HUES6 (cell line): Measurements from ENCODE around the gene UPK3B.
"Not testable (repeated sequence)": the region's sequence is repeated elsewhere in the genome, so short reads cannot be mapped to it uniquely, and the experiment has no call there.

Experiments
- H3K27ac ChIP-seq: 2 replicates; pipeline ENCODE4 v1.7.0; 2013; ENCODE audit warnings: low read depth, mild to moderate bottlenecking, low read length, inconsistent platforms
- H3K27me3 ChIP-seq: 2 replicates; pipeline ENCODE4 v1.6.1; 2013; ENCODE audit warnings: low read length; ENCODE audit not compliant: control insufficient read depth, insufficient read depth
- H3K36me3 ChIP-seq: 2 replicates; pipeline ENCODE4 v1.6.1; 2013; ENCODE audit warnings: low read length; ENCODE audit not compliant: control insufficient read depth, insufficient read depth
- H3K4me1 ChIP-seq: 2 replicates; pipeline ENCODE4 v1.6.1; 2013; ENCODE audit warnings: low read length; ENCODE audit not compliant: control insufficient read depth, insufficient read depth
- H3K4me3 ChIP-seq: 2 replicates; pipeline ENCODE4 v1.5.1; 2013; ENCODE audit warnings: low read depth, low read length
- H3K9ac ChIP-seq: one replicate; pipeline ENCODE4 v1.6.1; 2013; ENCODE audit warnings: mild to moderate bottlenecking, low read length
- H3K9me3 ChIP-seq: 2 replicates; pipeline ENCODE4 v1.6.1; 2013; ENCODE audit warnings: low read depth, low read length; ENCODE audit not compliant: control insufficient read depth, insufficient read depth

Gene UPK3B

DNA sequence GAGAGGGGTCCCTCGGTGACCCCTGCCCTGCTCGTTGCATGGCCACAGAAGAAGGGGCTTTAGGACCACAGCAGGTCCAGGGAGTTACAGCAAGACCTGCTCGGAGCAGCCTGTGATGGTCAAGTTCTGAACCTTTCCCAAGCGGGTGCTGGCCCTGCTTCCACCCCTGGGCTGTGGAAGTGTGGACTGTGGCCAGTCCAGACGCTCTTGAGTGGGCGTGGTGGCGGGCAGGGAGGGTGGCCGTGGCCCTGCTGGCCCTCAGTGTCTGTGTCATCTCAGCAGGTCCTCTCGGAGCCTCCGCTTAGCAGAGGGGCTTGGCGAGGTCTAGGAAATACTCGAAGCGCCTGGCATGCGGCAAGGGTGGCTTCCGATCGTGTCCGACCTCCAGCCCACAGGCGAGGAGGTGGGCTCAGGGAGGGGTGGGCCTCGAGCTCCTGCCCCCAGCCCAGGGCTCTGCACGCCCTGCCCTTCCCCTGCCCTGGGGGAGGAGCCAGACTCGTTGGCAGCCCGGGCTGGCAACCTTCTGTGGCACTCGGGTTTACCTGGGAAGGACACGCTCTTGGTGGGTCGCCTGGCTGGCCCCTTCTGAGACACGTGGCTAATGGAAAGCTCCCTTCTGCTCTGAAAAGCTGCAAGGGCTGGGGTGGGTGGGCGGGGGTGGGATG, 12.3 kb upstream of the UPK3B start:
- peaks cover 13% of the 10 kb centered on the region for H3K36me3 ChIP-seq
- H3K27ac ChIP-seq, H3K4me1 ChIP-seq, H3K9ac ChIP-seq, H3K9me3 ChIP-seq, H3K4me3 ChIP-seq, H3K27me3 ChIP-seq: not testable (repeated sequence)

DNA sequence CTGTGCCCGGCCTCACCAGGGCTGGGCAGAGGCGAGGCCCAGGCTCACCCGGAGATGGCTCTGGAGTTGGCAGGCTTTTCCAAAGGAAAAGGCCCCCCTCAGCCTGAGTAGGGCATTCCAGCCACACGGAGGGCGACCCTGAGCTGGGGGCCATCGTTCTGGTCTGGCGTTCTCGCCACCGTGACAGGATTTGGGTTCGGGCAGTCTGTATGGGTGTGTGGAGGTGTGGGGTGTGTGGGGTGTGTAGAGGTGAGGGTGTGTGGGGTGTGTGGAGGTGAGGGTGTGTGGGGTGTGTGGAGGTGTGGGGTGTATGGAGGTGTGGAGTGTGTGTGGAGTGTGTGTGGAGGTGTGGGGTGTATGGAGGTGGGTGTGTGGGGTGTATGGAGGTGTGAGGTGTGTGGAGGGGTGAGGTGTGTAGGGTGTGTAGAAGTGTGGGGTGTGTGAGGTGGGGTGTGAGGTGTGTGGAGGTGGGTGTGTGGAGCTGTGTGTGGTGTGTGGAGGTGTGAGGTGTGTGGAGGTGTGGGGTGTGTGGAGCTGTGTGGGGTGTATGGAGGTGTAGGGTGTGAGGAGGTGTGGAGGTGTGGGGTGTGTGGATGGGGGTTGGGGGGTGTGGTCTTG, 11.7 kb upstream of the UPK3B start:
- H3K4me1 ChIP-seq, H3K27me3 ChIP-seq, H3K9ac ChIP-seq, H3K9me3 ChIP-seq, H3K27ac ChIP-seq, H3K4me3 ChIP-seq: not testable (repeated sequence)
- H3K36me3 ChIP-seq: peaks cover 16% of the 10 kb centered on the region

DNA sequence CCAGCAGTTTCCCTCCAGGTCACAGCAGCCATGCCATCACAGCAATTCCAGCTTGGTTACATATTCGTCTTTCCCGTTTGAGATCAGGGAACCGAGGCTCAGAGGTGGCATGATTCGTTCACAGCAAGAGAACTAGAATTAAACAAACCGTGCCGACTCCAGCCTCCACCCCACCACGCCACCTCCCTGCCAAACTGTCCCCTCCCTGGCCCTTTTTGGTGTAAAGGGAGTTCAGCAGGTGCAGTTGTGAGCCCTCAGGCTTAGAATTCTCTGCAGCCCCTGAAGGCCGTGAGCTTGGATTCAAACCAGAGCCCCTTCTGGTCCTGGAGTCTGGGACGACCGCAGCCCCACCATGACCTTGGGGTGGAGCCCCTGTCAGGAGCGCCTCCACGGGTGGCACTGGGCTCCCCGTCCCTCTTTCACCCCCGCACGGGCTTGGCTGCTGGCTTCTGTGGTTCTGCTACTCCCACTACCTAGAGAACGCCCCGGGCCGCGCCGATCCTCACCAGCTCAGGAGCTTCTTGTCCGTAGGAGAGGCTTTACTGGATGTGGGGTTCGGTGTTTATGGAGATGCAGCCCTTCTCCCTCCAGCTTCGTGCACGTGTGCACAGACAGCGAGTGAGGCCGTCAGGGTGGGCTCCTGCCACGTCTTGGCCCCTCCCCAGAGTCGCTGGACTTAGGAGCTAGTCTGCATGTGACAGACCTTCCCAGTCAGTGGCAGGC, 11.0 kb upstream of the UPK3B start:
- not testable (repeated sequence) for H3K4me3 ChIP-seq, H3K9me3 ChIP-seq, H3K27me3 ChIP-seq, H3K9ac ChIP-seq, H3K4me1 ChIP-seq, H3K27ac ChIP-seq
- peaks cover 16% of the 10 kb centered on the region for H3K36me3 ChIP-seq

DNA sequence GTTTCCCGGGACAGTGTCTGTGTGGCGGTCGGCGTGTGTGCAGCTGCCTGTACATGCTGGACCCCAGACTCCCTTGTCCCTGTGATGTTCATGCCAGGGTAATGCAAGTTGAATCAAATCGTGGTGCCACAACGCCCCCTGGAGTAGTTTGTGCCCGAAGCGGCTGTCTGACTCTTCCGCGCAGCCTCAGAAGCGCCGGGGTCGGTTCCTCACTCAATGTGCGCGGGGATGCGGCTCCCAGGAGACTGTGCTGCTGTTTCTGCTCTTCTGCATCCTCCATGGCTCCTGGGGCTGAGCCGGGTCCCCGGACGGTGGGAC, 10.5 kb upstream of the UPK3B start:
- peaks cover 20% of the 10 kb centered on the region for H3K36me3 ChIP-seq
- not testable (repeated sequence) for H3K4me3 ChIP-seq, H3K27me3 ChIP-seq, H3K9me3 ChIP-seq, H3K9ac ChIP-seq, H3K4me1 ChIP-seq, H3K27ac ChIP-seq

DNA sequence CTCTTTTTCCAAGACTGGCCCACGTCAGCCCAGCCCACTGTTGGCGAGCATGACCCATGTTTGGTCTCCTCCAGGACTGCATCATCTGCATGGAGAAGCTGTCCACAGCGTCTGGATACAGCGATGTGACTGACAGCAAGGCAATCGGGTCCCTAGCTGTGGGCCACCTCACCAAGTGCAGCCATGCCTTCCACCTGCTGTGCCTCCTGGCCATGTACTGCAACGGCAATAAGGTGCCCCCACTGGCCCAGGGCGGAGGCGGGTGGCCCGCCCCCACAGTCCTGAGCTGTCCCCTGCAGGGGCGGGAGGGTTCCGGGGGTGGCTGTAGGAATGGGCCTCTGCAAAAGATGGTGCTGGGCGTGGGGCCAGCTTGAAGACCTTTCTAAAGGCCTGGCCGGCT, 8.1 kb upstream of the UPK3B start:
- H3K27ac ChIP-seq, H3K4me3 ChIP-seq, H3K9ac ChIP-seq, H3K27me3 ChIP-seq, H3K9me3 ChIP-seq, H3K4me1 ChIP-seq: not testable (repeated sequence)
- H3K36me3 ChIP-seq: peaks cover 36% of the 10 kb centered on the region

DNA sequence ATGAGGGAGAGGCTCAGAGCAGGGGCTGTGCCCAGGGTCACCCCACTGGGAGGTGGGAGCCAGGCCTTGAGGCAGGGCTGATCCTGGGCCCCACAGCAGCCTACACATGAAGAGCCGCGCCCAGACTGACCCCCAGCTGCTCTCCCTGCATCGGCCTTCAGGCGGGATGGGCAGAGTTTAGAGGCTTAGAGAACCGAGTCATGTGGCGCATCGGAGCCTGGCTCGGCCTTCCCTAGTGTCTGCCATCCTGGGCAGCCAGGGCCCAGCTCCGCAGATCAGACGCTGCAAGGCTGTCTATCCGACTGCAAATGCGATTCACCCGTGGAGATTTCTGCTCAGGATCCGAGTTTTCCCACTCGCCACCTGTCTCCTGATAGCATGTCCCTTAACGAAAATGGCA, 7.5 kb upstream of the UPK3B start:
- H3K9me3 ChIP-seq, H3K4me1 ChIP-seq, H3K27ac ChIP-seq, H3K27me3 ChIP-seq, H3K4me3 ChIP-seq, H3K9ac ChIP-seq: not testable (repeated sequence)
- peaks cover 36% of the 10 kb centered on the region for H3K36me3 ChIP-seq

DNA sequence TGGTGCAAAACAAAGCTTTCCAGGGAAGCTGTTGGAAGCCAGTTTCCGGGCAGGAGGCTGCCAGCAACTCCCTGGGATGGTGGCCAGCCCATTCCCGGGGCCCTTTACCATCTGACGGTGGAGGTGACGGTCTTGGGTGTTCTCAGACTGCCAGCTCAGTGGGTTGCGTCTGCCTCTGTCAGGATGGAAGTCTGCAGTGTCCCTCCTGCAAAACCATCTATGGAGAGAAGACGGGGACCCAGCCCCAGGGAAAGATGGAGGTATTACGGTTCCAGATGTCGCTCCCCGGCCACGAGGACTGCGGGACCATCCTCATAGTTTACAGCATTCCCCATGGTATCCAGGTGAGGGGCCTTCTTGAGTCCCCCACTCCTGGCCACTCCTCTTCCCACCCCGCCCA, 7.1 kb upstream of the UPK3B start:
- not testable (repeated sequence) for H3K27ac ChIP-seq, H3K4me1 ChIP-seq, H3K9me3 ChIP-seq, H3K27me3 ChIP-seq, H3K4me3 ChIP-seq, H3K9ac ChIP-seq
- peaks cover 36% of the 10 kb centered on the region for H3K36me3 ChIP-seq

DNA sequence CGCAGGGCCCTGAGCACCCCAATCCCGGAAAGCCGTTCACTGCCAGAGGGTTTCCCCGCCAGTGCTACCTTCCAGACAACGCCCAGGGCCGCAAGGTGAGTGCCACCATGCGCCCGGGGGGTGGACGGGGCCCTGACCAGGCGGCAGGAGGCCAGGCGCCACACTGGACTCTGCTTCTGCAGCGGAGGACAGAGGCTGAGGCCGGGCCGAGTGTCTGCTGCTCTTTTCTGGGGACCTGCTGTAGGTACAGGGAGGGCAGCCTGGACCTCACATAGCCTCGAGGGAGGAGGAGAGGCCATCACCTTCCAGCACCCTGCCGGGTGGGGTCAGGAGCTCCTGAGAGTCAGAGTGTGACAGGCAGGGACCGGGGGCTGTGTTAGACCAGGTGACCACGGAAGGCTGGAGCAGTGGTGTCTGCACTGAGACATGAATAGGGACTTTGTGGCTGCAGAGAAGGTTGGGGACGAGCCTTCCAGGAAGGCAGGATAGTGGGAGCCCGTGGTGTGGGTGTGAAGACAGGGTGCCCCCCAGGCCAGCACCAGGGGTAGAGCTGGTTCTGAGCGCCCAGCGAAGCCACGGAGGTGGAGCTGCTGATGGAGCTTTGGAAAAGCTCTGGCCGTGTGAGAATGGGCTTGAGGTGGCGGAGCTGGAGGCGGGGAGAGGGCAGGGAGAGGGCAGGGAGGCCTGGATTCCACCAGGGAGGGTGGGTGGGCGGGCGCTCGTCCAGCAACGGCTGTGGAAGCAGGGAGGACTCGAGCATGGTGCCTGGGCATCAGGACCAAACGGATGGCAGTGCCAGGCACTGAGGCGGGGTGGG, 5.8 kb upstream of the UPK3B start:
- H3K27ac ChIP-seq, H3K9me3 ChIP-seq, H3K4me1 ChIP-seq, H3K4me3 ChIP-seq, H3K27me3 ChIP-seq, H3K9ac ChIP-seq: not testable (repeated sequence)
- peaks cover 36% of the 10 kb centered on the region for H3K36me3 ChIP-seq

DNA sequence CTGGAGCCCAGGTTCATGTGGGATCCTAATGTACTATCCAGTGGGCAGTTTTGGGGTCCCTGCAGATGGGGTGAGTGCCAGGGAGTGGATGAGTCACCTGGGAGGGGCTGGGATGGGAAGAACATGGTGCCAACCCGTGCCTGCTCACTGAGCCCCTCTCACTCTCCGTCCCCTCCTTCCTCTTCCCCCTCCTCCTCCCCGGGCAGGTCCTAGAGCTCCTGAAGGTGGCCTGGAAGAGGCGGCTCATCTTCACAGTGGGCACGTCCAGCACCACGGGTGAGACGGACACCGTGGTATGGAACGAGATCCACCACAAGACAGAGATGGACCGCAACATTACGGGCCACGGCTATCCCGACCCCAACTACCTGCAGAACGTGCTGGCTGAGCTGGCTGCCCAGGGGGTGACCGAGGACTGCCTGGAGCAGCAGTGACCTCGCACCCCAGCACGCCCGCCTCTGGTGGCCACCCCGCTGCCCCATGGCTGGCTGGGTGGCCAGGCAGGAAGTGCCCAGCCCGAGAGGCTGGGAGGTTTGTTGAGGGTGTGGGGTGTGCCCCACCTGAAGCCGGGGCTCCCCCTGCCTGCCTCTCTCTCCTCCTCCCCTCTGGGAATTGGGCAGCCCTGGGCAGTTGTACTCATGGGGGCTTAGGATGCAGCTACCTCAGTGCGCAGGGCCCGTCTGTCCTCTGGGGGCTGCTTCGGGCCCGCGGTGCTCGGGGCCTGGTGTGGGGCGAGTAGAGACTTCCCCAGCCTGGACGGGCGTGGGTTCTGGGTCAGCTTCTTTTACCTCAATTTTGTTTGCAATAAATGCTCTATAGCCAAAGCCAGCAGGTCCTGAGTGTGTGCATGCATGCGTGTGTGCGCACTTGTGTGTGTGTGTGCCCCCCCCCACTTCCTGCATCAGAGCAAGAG, 4.9 kb upstream of the UPK3B start:
- Histone ChIP-seq H3K9me3 (no peaks in the 10 kb centered on the region), H3K4me3 (no peak overlapping the region), H3K36me3 (peaks cover 36% of the 10 kb centered on the region), H3K9ac (no peak overlapping the region), H3K27ac (no peak overlapping the region), H3K27me3 (no peaks in the 10 kb centered on the region), H3K4me1 (peaks cover 8% of the 10 kb centered on the region)

DNA sequence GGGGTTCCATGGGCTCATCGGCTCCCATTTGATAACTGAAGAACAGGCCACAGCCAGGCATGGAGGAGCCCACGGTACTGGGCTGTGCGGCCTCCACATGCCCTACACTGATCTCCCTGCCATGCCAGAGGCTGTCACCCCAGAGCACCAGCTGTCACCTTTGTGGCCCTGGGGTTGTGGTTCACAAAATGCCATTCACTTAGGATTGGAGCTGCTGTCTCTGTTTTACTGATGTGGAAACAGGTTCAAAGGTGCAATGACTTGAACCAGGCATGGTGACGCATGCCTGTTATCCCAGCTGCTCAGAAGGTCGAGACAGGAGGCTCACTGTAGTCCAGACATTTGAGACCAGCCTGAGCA, 4.3 kb upstream of the UPK3B start:
- Histone ChIP-seq H3K27me3 (no peaks in the 10 kb centered on the region), H3K9ac (no peak overlapping the region), H3K36me3 (peaks cover 32% of the 10 kb centered on the region), H3K4me3 (no peak overlapping the region), H3K9me3 (no peaks in the 10 kb centered on the region), H3K27ac (no peak overlapping the region), H3K4me1 (peaks cover 10% of the 10 kb centered on the region)
